SK-N-SH (cell line): ENCODE measurements around the gene ARL9.
A peak's percentile ranks its signal among the peaks of the same experiment; 100 is the strongest.
"Not testable (repeated sequence)": the region's sequence is repeated elsewhere in the genome, so short reads cannot be mapped to it uniquely, and the experiment has no call there.

ENCODE experiments used
- CTCF ChIP-seq: fragments of 200-600 bp; sonication (generic); IDR thresholded peaks from 2 replicates; pipeline ENCODE4 v1.6.1; 2017; ENCODE audit warnings: antibody characterized with exemption, mild to moderate bottlenecking, moderate library complexity
- EP300 ChIP-seq, 2 experiments: IDR thresholded peaks; 2 replicates each; pipeline versions ENCODE4 v1.4.0 to v1.6.1; 2012; ENCODE audit warnings: borderline replicate concordance in 1 of 2, low read depth in 1 of 2, low read length in 1 of 2
- EZH2phosphoT487 ChIP-seq: fragments of 200-600 bp; sonication (generic); IDR thresholded peaks from 2 replicates; pipeline ENCODE4 v1.6.1; 2017; ENCODE audit warnings: low read depth, mixed run types, mild to moderate bottlenecking, antibody characterized with exemption, moderate library complexity, borderline replicate concordance
- JUND ChIP-seq: IDR thresholded peaks from 2 replicates; pipeline ENCODE4 v1.4.0; 2012
- MAX ChIP-seq: IDR thresholded peaks from 2 replicates; pipeline ENCODE4 v1.4.0; 2012; ENCODE audit warnings: low read depth
- MEF2A ChIP-seq: IDR thresholded peaks from 2 replicates; pipeline ENCODE4 v1.4.0; 2012; ENCODE audit warnings: low read depth, borderline replicate concordance
- POLR2AphosphoS5 ChIP-seq: IDR thresholded peaks from 2 replicates; pipeline ENCODE4 v1.6.1; 2012; ENCODE audit warnings: low read depth, low read length
- RAD21 ChIP-seq: IDR thresholded peaks from 2 replicates; pipeline ENCODE4 v1.6.1; 2012; ENCODE audit warnings: mild to moderate bottlenecking, low read length
- REST ChIP-seq: IDR thresholded peaks from 2 replicates; pipeline ENCODE4 v1.6.1; 2012; ENCODE audit warnings: mild to moderate bottlenecking, low read depth, low read length, moderate library complexity
- SMC3 ChIP-seq: IDR thresholded peaks from 2 replicates; pipeline ENCODE4 v1.6.1; 2012; ENCODE audit warnings: low read depth, low read length, improper control_type of control experiment
- TCF12 ChIP-seq: IDR thresholded peaks from 2 replicates; pipeline ENCODE4 v1.4.0; 2012
- USF1 ChIP-seq: IDR thresholded peaks from 2 replicates; pipeline ENCODE4 v1.4.0; 2012; ENCODE audit warnings: low read depth, borderline replicate concordance
- YY1 ChIP-seq: IDR thresholded peaks from 2 replicates; pipeline ENCODE4 v1.4.0; 2012; ENCODE audit warnings: low read depth, mild to moderate bottlenecking

GRCh38 chr4:56466296-56466761 lies 39.3 kb upstream of the ARL9 start:
- not testable (repeated sequence) for TF ChIP-seq CTCF; EZH2phosphoT487; RAD21; TCF12; POLR2AphosphoS5; USF1; SMC3; MAX; REST; EP300 (IDR thresholded peaks at IDR 0.05; ENCODE audit: borderline replicate concordance in 1 of 2, low read depth in 1 of 2, low read length in 1 of 2); MEF2A
- TF ChIP-seq YY1 (0 out of 2 replicates have a peak, but pooled peaks have one; percentile 37), JUND (peak; percentile 51)
